Activated CD4-positive, alpha-beta T cell treated with anti-CD3 and anti-CD28 coated beads for 1 hour (primary cell): ENCODE results near the gene NBEAL2.

Experiments used
- DNase-seq: peaks from one replicate; pipeline ENCODE4 v3.0.0-alpha.2; 2020

Gene NBEAL2

GRCh38 chr3:46986782-46987310 is 7.4 kb downstream of the NBEAL2 start:
- DNase-seq = no peak

- DNase-seq = no peak
Observed at GRCh38 chr3:46987319-46987742, 7.9 kb downstream of the NBEAL2 start.

DNA sequence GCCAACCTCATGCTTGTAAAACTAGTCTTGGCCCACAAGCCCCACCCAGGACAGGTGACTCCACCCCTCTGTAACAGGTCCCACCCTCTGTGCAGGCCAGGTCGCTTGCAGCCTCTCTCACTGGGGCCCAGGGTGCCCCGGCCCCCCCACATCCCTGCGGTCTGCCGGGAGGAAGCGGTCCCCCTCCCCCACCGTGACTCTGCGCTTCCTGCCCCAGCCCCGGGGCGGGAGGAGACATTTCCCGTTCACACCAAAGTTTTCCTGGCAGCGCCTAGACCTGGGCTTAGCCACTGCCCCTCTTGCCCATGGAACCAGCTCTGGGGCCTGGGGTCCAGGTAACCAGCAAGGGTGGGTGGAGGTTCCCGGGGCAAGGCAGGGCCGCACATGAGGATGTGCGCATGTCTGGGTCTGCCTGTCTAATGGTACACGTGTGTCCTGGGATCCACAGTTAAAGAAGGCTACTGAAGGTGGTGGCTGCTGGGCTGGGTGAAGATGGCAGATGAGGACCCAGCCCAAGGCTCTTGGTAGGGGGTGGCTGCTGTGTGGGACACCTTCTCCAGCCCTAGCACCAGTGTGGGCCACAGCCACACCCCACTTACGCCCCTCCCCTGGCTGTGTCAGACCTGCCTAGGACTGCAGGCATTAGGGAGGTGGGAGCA is 8.4 kb downstream of the NBEAL2 start:
- peak; percentile 77 for DNase-seq

DNA sequence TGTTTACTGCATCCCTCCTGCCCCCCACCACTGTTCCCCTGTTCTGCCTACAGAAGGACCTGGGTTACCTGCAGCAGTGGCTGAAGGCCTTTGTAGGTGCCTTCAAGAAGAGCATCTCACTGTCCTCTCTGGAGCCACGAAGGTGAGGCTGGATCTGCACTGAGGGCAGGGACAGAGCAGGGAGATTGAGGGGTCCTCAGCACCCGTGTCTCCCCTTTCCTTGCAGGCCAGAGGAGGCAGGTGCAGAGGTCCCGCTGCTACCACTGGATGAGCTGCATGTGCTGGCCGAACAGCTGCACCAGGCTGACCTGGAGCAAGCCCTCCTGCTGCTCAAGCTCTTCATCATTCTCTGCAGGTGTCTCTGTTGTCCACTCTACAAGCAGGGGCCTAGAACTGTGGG is 9.2 kb downstream of the NBEAL2 start:
- no peak for DNase-seq

DNA sequence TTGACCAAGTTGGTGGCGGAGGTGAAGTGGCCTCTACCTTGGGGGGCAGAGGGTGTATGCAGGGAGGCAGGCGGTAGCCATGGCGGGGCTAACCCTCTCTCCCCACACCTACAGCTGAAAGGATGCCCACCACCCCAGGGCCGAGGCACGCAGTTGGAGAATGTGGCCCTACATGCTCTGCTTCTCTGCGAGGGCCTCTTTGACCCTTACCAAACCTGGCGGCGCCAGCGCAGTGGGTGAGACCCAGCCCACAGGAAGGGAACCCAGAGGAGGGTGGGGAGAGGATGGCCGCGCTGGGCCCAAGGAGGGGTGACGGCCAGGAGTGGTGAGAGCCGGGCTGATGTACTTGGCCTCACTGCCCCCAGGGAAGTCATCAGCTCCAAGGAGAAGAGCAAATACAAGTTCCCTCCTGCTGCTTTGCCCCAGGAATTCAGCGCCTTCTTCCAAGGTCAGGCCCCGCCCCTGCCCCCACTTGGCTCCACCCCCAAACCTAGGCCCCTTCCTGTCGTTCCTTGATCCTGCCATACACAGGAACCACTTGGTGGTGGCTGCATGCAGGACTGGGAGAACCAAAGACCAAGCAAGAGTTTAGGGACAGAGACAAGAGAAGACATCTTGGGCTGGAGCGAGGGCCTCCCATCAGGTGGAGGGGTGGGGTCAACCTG is 9.8 kb downstream of the NBEAL2 start:
- DNase-seq = no peak

- DNase-seq = no peak
Observed at GRCh38 chr3:46990573-46991374, 11.3 kb downstream of the NBEAL2 start.

DNA sequence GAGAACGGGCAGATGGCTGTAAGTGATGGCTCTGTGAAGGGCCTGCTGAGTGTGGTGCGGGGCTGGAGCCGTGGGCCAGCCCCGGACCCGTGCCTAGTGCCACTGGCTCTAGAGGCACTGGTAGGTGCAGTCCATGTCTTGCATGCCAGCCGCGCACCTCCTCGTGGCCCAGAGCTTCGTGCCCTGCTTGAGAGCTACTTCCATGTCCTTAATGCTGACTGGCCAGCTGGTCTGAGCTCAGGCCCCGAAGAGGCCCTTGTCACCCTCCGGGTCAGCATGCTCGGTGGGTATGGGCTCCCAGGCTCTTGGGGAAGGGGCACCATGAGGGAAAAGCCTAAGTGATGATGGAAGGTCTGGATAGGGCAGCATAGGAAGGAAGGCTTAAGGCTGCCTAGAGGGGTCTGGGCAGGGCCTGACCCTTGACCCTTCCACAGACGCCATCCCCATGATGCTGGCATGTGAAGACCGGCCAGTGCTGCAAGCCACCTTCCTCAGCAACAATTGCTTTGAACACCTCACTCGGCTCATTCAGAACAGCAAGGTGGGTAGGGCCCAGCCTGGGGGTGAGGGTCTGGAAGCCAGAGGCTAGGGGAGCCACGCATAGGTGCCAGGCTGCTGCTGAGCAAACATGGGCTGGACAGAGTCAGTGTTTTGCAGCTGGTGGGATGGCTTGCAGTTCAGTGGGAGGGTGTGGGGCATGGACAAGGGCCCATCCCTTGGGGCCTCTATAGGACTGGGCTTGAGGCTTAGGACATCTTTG is 12.1 kb downstream of the NBEAL2 start:
- no peak for DNase-seq

DNA sequence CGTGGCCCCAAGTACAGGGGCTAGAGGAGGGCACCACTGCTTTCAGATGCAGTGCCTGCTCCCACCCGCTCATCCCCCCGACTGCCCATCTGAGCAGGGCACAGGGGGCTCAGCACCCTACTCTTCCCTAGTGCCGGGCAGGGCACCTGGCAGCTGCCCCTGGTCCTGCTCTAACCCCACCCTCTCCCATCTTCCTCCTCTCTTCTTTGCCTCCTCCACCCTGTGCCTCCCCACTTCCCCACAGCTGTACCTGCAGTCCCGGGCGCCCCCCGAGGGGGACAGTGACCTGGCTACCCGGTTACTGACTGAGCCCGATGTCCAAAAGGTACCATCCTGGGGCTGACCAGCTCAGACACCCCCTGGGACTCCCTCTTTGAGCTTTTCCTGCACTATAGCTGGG is 12.8 kb downstream of the NBEAL2 start:
- DNase-seq = no peak

GRCh38 chr3:46993292-46993691 is 13.8 kb downstream of the NBEAL2 start:
- no peak for DNase-seq

DNA sequence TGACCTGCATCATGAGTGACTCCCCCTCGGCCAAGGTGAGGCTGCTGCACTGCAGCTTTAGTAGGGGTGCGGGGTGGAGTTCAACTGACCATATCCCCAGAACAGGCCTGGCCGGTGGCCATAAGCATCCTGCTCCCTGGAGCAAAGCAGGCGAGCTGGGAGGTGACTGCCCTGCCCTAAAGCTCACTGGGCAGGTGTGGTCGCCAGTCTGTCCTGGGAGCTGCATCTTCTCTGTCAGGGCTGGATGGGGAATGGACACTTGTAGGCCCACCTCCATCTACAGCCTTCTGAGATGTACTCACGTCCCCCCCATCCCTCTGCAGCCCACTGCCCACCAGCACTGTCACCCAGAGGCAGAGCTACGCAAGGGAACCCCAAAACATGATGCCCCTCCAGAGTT is 14.5 kb downstream of the NBEAL2 start:
- no peak for DNase-seq

- DNase-seq = no peak
Observed at GRCh38 chr3:46994801-46995731, 15.6 kb downstream of the NBEAL2 start.

DNA sequence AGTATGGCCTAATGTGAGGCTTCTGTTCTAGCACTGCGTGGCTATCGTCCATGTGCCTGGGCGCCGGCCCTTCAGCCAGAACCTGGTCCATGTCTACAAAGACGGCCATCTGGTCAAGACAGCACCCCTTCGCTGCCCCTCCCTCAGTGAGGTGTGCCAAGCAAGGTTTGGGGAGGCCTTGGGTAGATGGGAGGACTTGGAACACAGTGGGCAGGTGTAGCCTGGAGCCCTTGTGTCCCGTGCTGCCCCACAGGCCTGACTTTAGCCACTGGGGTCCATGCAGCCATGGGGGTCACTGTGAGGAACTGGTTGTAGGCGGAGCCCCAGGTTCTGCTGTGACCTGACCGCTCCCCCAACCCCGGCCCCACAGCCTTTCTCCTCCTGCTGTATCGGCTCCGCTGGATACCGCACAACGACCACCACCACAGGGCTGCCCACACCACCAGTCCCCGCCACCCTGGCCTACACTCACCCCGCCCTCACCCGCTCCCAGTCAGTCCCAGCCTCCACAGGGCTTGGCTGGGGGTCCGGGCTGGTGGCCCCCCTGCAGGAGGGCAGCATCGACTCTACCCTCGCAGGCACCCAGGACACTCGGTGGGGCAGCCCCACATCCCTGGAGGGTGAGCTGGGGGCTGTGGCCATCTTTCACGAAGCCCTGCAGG is 16.6 kb downstream of the NBEAL2 start:
- DNase-seq = no peak

DNA sequence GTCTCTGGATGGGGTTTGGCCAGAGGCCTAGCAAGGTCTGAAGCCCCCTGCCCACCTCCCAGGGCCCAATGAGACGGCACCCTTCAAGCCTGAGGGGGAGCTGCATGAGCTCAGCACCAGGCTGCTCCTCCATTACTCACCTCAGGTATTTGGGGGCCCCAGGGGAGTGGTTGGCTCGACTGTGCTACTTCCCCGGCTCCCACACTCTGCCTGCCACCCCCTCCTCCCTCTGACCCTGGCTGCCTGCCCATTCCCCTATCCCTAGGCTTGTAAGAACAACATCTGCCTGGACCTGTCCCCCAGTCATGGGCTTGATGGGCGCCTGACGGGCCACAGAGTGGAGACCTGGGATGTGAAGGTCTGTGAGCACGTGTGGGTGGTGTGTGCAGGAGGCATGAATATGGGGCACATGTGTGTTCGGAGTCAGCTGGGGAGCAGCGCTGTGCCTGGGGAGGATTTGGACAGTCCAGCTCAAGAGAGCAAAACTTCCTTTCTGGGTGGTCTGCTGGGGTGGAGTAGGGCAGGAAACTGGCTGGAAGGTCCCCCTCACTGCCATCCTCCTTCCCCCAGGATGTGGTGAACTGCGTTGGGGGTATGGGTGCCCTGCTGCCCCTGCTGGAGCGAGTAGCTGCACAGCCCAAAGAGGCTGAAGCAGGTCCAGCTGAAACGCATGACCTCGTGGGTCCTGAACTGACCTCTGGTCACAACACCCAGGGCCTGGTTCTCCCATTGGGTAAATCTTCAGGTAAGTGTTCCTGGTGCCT is 17.4 kb downstream of the NBEAL2 start:
- no peak for DNase-seq

GRCh38 chr3:46997453-46998091 is 18.1 kb downstream of the NBEAL2 start:
- no peak for DNase-seq

DNA sequence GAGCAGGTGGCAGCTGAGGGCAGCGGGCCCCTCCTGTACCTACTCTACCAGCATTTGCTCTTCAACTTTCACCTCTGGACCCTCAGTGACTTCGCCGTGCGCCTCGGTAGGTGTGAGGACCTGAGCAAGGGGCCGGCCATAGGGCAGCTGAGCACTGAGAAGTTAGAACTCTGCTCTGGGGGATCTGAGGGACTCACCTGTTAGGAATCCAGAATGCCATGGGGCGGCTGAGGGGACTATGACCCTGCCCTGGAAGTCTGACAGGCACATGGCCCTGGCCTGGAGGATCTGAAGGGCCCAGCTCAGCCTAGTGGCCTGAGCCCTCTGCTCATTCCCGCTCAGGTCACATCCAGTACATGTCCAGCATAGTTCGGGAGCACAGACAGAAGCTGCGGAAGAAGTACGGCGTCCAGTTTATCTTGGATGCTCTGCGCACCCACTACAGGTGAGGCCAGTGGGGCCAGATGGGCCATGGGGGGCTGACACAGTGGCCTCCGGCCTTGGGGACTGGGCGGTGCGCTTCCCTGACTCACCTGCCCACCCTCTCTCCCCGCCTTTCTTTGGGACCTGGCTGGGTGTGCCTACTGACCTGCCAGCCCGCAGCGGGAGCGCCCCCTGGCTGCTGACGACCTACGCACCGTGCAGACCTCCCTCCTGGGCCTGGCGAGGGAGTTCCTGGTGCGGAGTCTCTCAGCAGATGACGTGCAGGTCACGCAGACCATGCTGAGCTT is 18.8 kb downstream of the NBEAL2 start:
- DNase-seq = peak; percentile 63

DNA sequence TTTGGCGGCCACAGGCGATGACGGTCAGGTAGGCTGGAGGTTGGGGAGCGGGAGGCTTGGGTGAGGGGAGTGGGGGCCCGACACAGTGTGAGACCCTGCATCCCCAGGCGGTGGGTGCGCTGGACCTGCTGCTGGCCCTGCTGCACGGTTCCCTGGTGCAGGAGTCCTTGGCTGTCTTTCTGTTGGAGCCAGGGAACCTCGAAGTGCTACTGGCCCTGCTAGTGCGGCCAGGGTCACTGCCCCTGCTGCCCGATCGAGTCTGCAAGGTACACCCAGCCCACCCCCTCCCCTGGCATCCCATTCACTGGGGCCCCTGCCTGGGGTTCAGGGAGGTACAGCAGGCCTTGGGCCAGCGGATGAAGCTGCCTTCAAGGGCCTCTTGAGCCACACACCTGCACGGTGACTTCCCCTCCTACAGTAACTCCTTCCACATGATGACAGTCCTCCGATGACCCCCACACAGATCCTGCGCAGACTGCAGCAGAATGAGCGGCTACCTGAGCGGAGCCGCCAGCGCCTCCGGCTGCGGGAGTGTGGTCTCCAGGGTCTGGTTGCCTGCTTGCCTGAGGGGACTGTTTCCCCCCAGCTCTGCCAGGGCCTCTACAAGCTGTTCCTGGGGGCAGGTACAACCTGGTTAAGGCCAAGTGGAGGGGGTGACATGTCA is 19.5 kb downstream of the NBEAL2 start:
- DNase-seq = no peak

- DNase-seq = no peak
Observed at GRCh38 chr3:46999516-47000197, 20.2 kb downstream of the NBEAL2 start.
